ENCODE data around the gene MED13L.

MED13L gene

GRCh38 chr12:116090516-116090915 lies 187.0 kb downstream of the MED13L start:
- H3K9me3 ChIP-seq (ENCODE audit: control extremely low read depth in 1 of 5, control insufficient read depth in 4 of 5, insufficient read depth in 2 of 5, low read depth in 1 of 5, low read length in 4 of 5), result no peaks in the 10 kb centered on the region
- CTCF ChIA-PET, result interaction anchor here (1.7 kb wide), 1 partner anchor 41 kb away, joined by 3 read pairs; no protein-coding TSS in a partner anchor
- no peak overlapping the region for H3K27ac ChIP-seq (ENCODE audit: insufficient read depth in 1 of 2, low read depth in 1 of 2, low read length in 2 of 2, poor library complexity in 1 of 2, severe bottlenecking in 2 of 2)
- no peak overlapping the region for H3K4me3 ChIP-seq (ENCODE audit: control insufficient read depth in 1 of 7, extremely low read depth in 1 of 7, insufficient read depth in 4 of 7, low read depth in 2 of 7, low read length in 6 of 7)
- no peak for DNase-seq
- H3K36me3 ChIP-seq (ENCODE audit: control insufficient read depth in 4 of 4, insufficient read depth in 4 of 4, low read length in 3 of 4), result peaks cover 9 to 21% (median 13%) of the 10 kb centered on the region in 4 experiments
- H3K4me1 ChIP-seq (ENCODE audit: control extremely low read depth in 1 of 4, control insufficient read depth in 4 of 4, insufficient read depth in 4 of 4, low read length in 3 of 4), result peaks cover 5 to 15% (median 12%) of the 10 kb centered on the region in 4 experiments
- POLR2A ChIA-PET, result interaction anchor here (0.6 kb wide), 1 partner anchor 8 kb away, joined by 3 read pairs; no protein-coding TSS in a partner anchor
- WGBS (ENCODE audit: insufficient coverage), result 94% methylated on average over 2 of the region's 4 CpGs
- no peaks in the 10 kb centered on the region for H3K27me3 ChIP-seq (replicated peaks in 2 of 5; ENCODE audit: control insufficient read depth in 4 of 5, insufficient read depth in 5 of 5, low read length in 4 of 5)

- WGBS (ENCODE audit: insufficient coverage), result no CpG with 5 or more reads among the region's 3 CpGs
- H3K9me3 ChIP-seq (ENCODE audit: control extremely low read depth in 1 of 5, control insufficient read depth in 4 of 5, insufficient read depth in 2 of 5, low read depth in 1 of 5, low read length in 4 of 5), result no peaks in the 10 kb centered on the region
- no peak overlapping the region for H3K4me3 ChIP-seq (ENCODE audit: control insufficient read depth in 1 of 7, extremely low read depth in 1 of 7, insufficient read depth in 4 of 7, low read depth in 2 of 7, low read length in 6 of 7)
- no peak for DNase-seq
- ChIA-PET POLR2A (no interaction called here), CTCF (interaction anchor here (0.6 to 0.7 kb wide), 2 partner anchors 18 to 71 kb away, joined by 3 read pairs; no protein-coding TSS in a partner anchor)
- peaks cover 5 to 15% (median 12%) of the 10 kb centered on the region in 4 experiments for H3K4me1 ChIP-seq (ENCODE audit: control extremely low read depth in 1 of 4, control insufficient read depth in 4 of 4, insufficient read depth in 4 of 4, low read length in 3 of 4)
- no peak overlapping the region for H3K27ac ChIP-seq (ENCODE audit: insufficient read depth in 1 of 2, low read depth in 1 of 2, low read length in 2 of 2, poor library complexity in 1 of 2, severe bottlenecking in 2 of 2)
- peaks cover 8 to 16% (median 10%) of the 10 kb centered on the region in 4 experiments for H3K36me3 ChIP-seq (ENCODE audit: control insufficient read depth in 4 of 4, insufficient read depth in 4 of 4, low read length in 3 of 4)
- no peaks in the 10 kb centered on the region for H3K27me3 ChIP-seq (replicated peaks in 2 of 5; ENCODE audit: control insufficient read depth in 4 of 5, insufficient read depth in 5 of 5, low read length in 4 of 5)
These were observed 188.4 kb downstream of the MED13L start for GRCh38 chr12:116089080-116089479.

GRCh38 chr12:116087962-116088361 lies 189.5 kb downstream of the MED13L start:
- H3K36me3 ChIP-seq (ENCODE audit: control insufficient read depth in 4 of 4, insufficient read depth in 4 of 4, low read length in 3 of 4), result peaks cover 9 to 23% (median 13%) of the 10 kb centered on the region in 4 experiments
- CTCF ChIA-PET, result no interaction called here
- POLR2A ChIA-PET, result no interaction called here

DNA sequence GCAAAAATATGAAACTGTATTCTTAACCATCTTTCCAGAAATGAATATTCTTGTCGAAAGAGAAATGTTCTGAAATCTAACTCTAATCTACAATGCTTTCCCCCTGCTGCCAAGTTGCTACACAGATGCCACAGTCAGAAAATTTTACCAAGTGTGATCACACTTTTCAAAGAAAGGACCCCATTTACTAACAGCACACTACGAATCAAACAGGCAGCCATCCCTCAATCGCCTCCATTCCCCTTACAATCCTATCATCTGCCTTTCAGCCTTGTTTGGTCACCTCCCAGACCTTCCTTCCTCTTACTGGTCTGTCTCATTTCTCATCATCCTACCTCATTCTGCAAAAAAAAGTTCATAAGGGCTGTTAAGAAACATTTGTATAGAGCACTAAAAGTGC lies 190.1 kb downstream of the MED13L start:
- Histone ChIP-seq H3K36me3 (ENCODE audit: control insufficient read depth in 4 of 4, insufficient read depth in 4 of 4, low read length in 3 of 4) (peaks cover 9 to 23% (median 13%) of the 10 kb centered on the region in 4 experiments), H3K4me1 (ENCODE audit: control extremely low read depth in 1 of 4, control insufficient read depth in 4 of 4, insufficient read depth in 4 of 4, low read length in 3 of 4) (peaks cover 5 to 15% (median 12%) of the 10 kb centered on the region in 4 experiments), H3K4me3 (ENCODE audit: control insufficient read depth in 1 of 7, extremely low read depth in 1 of 7, insufficient read depth in 4 of 7, low read depth in 2 of 7, low read length in 6 of 7) (no peak overlapping the region), H3K9me3 (ENCODE audit: control extremely low read depth in 1 of 5, control insufficient read depth in 4 of 5, insufficient read depth in 2 of 5, low read depth in 1 of 5, low read length in 4 of 5) (no peaks in the 10 kb centered on the region), H3K27me3 (replicated peaks in 2 of 5; ENCODE audit: control insufficient read depth in 4 of 5, insufficient read depth in 5 of 5, low read length in 4 of 5) (no peaks in the 10 kb centered on the region), H3K27ac (ENCODE audit: insufficient read depth in 1 of 2, low read depth in 1 of 2, low read length in 2 of 2, poor library complexity in 1 of 2, severe bottlenecking in 2 of 2) (no peak overlapping the region)
- ChIA-PET POLR2A (no interaction called here), CTCF (interaction anchor here (0.7 to 1.3 kb wide), 2 partner anchors 10 to 59 kb away, joined by 3 read pairs; no protein-coding TSS in a partner anchor)
- WGBS (ENCODE audit: insufficient coverage), result 89% methylated on average over 3 of the region's 3 CpGs
- DNase-seq, result peak in 2 of 3 donors; percentile 25 to 50

More at GRCh38 chr12:116087962-116088361, 189.5 kb downstream of the MED13L start:
- H3K27me3 ChIP-seq (replicated peaks in 2 of 5; ENCODE audit: control insufficient read depth in 4 of 5, insufficient read depth in 5 of 5, low read length in 4 of 5), result no peaks in the 10 kb centered on the region
- H3K9me3 ChIP-seq (ENCODE audit: control extremely low read depth in 1 of 5, control insufficient read depth in 4 of 5, insufficient read depth in 2 of 5, low read depth in 1 of 5, low read length in 4 of 5), result no peaks in the 10 kb centered on the region
- H3K27ac ChIP-seq (ENCODE audit: insufficient read depth in 1 of 2, low read depth in 1 of 2, low read length in 2 of 2, poor library complexity in 1 of 2, severe bottlenecking in 2 of 2), result no peak overlapping the region
- peak; percentile 20 to 84 (median 73) for DNase-seq
- no CpG with 5 or more reads among the region's 1 CpG for WGBS (ENCODE audit: insufficient coverage)
- peaks cover 5 to 15% (median 12%) of the 10 kb centered on the region in 4 experiments for H3K4me1 ChIP-seq (ENCODE audit: control extremely low read depth in 1 of 4, control insufficient read depth in 4 of 4, insufficient read depth in 4 of 4, low read length in 3 of 4)
- H3K4me3 ChIP-seq (ENCODE audit: control insufficient read depth in 1 of 7, extremely low read depth in 1 of 7, insufficient read depth in 4 of 7, low read depth in 2 of 7, low read length in 6 of 7), result peak overlapping the region in 2 of 7 experiments; percentile 5 to 28

DNA sequence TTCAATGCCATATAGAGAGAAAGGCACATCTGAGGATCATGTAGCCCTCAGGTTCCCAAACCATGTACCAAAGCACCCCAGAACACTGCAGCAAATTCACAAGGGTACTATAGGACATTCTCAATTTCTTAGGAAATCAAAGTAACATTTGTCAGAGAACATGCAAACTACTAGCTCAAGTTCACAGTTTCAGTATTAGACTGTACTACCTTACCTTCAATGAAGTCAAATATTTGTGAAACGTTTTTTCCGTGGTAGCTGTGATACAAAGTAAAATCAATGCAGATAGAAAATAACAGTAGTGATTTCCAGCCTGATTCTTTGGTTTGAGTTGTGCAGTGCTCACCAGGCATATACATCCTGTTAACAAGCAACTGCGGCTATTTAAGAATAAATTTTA lies 197.1 kb downstream of the MED13L start:
- 92% methylated on average over 2 of the region's 3 CpGs for WGBS (ENCODE audit: insufficient coverage)

DNA sequence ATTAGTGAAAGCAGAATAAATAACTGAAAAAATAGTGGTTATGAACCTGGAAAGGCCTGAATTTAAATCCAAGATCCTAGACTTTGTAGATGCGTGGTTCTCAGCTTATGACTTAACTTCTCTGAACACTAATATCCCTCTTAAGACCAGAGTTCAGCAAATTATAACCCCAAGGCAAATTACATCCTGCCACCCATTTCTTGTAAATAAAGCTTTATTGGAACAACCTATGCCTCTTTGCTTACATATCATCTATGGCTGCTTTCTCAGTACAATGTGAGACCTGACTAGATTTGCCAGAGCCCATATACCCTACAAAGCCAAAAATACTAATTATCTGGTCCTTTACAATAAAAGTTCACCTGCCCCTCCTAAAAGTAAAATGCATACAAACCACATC lies 199.1 kb downstream of the MED13L start:
- Histone ChIP-seq H3K27me3 (replicated peaks in 2 of 5; ENCODE audit: control insufficient read depth in 4 of 5, insufficient read depth in 5 of 5, low read length in 4 of 5) (no peaks in the 10 kb centered on the region), H3K4me3 (ENCODE audit: control insufficient read depth in 1 of 7, extremely low read depth in 1 of 7, insufficient read depth in 4 of 7, low read depth in 2 of 7, low read length in 6 of 7) (no peak overlapping the region), H3K9me3 (ENCODE audit: control extremely low read depth in 1 of 5, control insufficient read depth in 4 of 5, insufficient read depth in 2 of 5, low read depth in 1 of 5, low read length in 4 of 5) (no peaks in the 10 kb centered on the region), H3K36me3 (ENCODE audit: control insufficient read depth in 4 of 4, insufficient read depth in 4 of 4, low read length in 3 of 4) (peaks cover 0 to 6% (median 3%) of the 10 kb centered on the region in 4 experiments), H3K4me1 (ENCODE audit: control extremely low read depth in 1 of 4, control insufficient read depth in 4 of 4, insufficient read depth in 4 of 4, low read length in 3 of 4) (peaks cover 0 to 7% (median 0%) of the 10 kb centered on the region in 4 experiments), H3K27ac (ENCODE audit: insufficient read depth in 1 of 2, low read depth in 1 of 2, low read length in 2 of 2, poor library complexity in 1 of 2, severe bottlenecking in 2 of 2) (no peak overlapping the region)
- POLR2A ChIA-PET, result no interaction called here
- WGBS (ENCODE audit: insufficient coverage), result no CpG with 5 or more reads among the region's 1 CpG
- CTCF ChIA-PET, result interaction anchor here (1.5 kb wide), 1 partner anchor 10 kb away, joined by 4 read pairs; no protein-coding TSS in a partner anchor
- DNase-seq, result no peak

More for the DNA sequence above, 197.1 kb downstream of the MED13L start:
- Histone ChIP-seq H3K27me3 (replicated peaks in 2 of 5; ENCODE audit: control insufficient read depth in 4 of 5, insufficient read depth in 5 of 5, low read length in 4 of 5) (no peaks in the 10 kb centered on the region), H3K36me3 (ENCODE audit: control insufficient read depth in 4 of 4, insufficient read depth in 4 of 4, low read length in 3 of 4) (peaks cover 0 to 13% (median 4%) of the 10 kb centered on the region in 4 experiments), H3K4me3 (ENCODE audit: control insufficient read depth in 1 of 7, extremely low read depth in 1 of 7, insufficient read depth in 4 of 7, low read depth in 2 of 7, low read length in 6 of 7) (no peak overlapping the region), H3K4me1 (ENCODE audit: control extremely low read depth in 1 of 4, control insufficient read depth in 4 of 4, insufficient read depth in 4 of 4, low read length in 3 of 4) (peaks cover 0 to under 1% (median 0%) of the 10 kb centered on the region in 4 experiments), H3K9me3 (ENCODE audit: control extremely low read depth in 1 of 5, control insufficient read depth in 4 of 5, insufficient read depth in 2 of 5, low read depth in 1 of 5, low read length in 4 of 5) (no peaks in the 10 kb centered on the region), H3K27ac (ENCODE audit: insufficient read depth in 1 of 2, low read depth in 1 of 2, low read length in 2 of 2, poor library complexity in 1 of 2, severe bottlenecking in 2 of 2) (no peak overlapping the region)
- DNase-seq, result no peak
- POLR2A ChIA-PET, result no interaction called here
- CTCF ChIA-PET, result interaction anchor here (0.7 to 1.2 kb wide), 2 partner anchors 51 to 628 kb away, joined by 3 read pairs; no protein-coding TSS in a partner anchor

DNA sequence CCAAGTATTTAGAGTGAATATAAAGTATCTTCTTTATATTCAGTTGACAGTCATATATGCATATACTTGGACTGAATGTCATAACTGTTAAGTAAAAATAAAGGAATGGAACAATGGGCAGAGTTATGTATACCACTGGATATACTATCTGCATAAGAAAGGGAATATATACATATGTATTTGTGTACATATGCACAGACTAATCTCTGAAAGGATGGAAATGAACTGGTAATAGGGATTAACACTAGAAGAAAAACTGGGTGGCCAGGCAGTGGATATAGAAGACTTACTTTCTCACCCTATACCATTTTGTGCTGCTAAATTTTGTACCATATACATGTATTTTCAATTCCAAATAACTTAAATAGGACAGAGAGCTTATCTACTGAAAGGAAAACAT lies 200.1 kb downstream of the MED13L start:
- POLR2A ChIA-PET, result no interaction called here
- no peaks in the 10 kb centered on the region for H3K27me3 ChIP-seq (replicated peaks in 2 of 5; ENCODE audit: control insufficient read depth in 4 of 5, insufficient read depth in 5 of 5, low read length in 4 of 5)
- CTCF ChIA-PET, result interaction anchor here (0.7 kb wide), 1 partner anchor 9 kb away, joined by 3 read pairs; no protein-coding TSS in a partner anchor
- H3K36me3 ChIP-seq (ENCODE audit: control insufficient read depth in 4 of 4, insufficient read depth in 4 of 4, low read length in 3 of 4), result peaks cover 0 to 4% (median 1%) of the 10 kb centered on the region in 4 experiments
- peaks cover 0 to 11% (median 0%) of the 10 kb centered on the region in 4 experiments for H3K4me1 ChIP-seq (ENCODE audit: control extremely low read depth in 1 of 4, control insufficient read depth in 4 of 4, insufficient read depth in 4 of 4, low read length in 3 of 4)
- H3K9me3 ChIP-seq (ENCODE audit: control extremely low read depth in 1 of 5, control insufficient read depth in 4 of 5, insufficient read depth in 2 of 5, low read depth in 1 of 5, low read length in 4 of 5), result no peaks in the 10 kb centered on the region
- no peak overlapping the region for H3K27ac ChIP-seq (ENCODE audit: insufficient read depth in 1 of 2, low read depth in 1 of 2, low read length in 2 of 2, poor library complexity in 1 of 2, severe bottlenecking in 2 of 2)
- DNase-seq, result no peak
- no peak overlapping the region for H3K4me3 ChIP-seq (ENCODE audit: control insufficient read depth in 1 of 7, extremely low read depth in 1 of 7, insufficient read depth in 4 of 7, low read depth in 2 of 7, low read length in 6 of 7)

Measured in common myeloid progenitor, CD34-positive (primary cell).